ENCODE measurements around the gene RIC1.
A peak's percentile ranks its signal among the peaks of the same experiment; 100 is the strongest.
"Not testable (repeated sequence)": the region's sequence is repeated elsewhere in the genome, so short reads cannot be mapped to it uniquely, and the experiment has no call there.

RIC1 gene

DNA sequence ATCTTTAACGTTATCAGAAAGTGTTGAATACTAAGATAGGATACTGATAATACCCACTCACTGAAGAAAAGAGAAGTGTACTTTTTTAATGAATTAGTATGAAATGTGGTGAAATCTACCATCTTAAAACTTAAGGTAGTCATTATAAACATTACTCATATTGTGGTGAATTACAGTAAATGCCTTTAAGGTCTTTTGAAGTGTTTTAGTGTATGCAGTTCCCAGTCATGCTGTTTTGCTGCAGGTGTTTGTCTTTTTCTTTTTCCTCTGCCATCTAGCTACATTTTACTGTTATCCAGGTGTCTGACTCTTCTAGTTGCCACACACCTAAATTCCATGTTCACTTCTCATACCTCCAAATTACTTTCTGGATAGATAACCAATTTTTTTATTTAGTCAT, 131.4 kb downstream of the RIC1 start:
- Mint-ChIP-seq H3K36me3 (ENCODE audit: low read depth) (peaks cover 42% of the 10 kb centered on the region), H3K27ac (no peak overlapping the region), H3K9me3 (no peaks in the 10 kb centered on the region), H3K4me3 (no peak overlapping the region), H3K27me3 (ENCODE audit: low read depth) (no peaks in the 10 kb centered on the region), H3K4me1 (ENCODE audit: low read depth) (peaks cover 23% of the 10 kb centered on the region)

DNA sequence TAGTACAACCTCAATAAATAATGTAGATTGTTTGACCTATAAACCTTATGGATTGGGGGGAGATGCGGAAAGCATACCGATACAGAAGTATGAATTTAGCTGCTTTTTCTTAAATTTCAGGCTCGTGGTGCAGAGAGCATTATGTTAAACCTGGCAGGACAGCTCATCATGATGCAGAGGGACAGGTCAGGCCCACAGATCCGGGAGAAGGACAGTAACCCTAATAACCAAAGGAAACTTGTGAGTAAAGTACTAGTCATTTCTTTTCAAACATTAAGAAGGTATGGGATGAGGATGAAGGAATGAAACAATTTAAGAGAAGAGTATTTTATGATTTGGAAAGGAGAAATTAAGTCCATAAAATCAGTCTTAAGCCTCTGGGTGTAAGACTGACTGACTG, 133.5 kb downstream of the RIC1 start:
- H3K27me3 Mint-ChIP-seq (ENCODE audit: low read depth), result no peaks in the 10 kb centered on the region
- H3K4me3 Mint-ChIP-seq, result no peak overlapping the region
- H3K9me3 Mint-ChIP-seq, result no peaks in the 10 kb centered on the region
- H3K27ac Mint-ChIP-seq, result no peak overlapping the region
- peaks cover 56% of the 10 kb centered on the region for H3K36me3 Mint-ChIP-seq (ENCODE audit: low read depth)
- H3K4me1 Mint-ChIP-seq (ENCODE audit: low read depth), result peaks cover 23% of the 10 kb centered on the region

DNA sequence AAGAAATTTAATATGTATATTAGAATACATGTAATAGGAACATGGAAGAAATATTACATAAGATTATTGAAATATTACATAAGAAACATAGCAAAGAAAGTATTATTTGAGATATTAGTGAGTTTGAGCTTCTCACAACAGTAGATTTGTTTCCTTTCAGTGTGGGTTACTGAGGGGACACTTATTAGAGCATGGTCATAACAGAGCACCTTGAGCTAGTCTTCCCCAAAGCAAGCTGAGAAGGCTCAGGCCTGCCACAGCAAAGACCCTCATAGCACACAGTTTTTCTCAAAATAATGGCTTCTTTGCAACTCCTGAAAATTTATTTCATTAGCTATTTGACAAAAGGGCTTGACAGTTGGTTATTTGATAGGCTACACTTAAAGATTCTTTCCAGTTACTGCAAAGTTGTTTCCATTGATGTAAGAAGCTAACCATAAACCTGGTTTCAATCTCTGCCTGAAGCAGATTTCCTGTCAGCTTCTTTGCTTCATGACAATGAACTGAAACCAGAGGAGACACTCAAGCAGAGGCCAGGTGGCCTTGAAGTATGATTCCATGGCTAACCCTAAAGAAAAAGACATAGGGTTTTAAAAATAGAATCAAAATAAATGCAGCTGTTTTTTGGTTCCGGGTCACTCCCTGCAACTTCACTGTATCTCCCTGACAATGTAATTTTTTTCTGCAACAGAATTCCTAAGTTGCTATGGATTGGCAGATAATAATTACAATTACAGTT, 135.4 kb downstream of the RIC1 start:
- peaks cover 54% of the 10 kb centered on the region for H3K36me3 Mint-ChIP-seq (ENCODE audit: low read depth)
- no peak overlapping the region for H3K4me3 Mint-ChIP-seq
- peak overlapping the region; percentile 45 for H3K27ac Mint-ChIP-seq
- H3K27me3 Mint-ChIP-seq (ENCODE audit: low read depth), result no peaks in the 10 kb centered on the region
- no peaks in the 10 kb centered on the region for H3K9me3 Mint-ChIP-seq
- H3K4me1 Mint-ChIP-seq (ENCODE audit: low read depth), result peaks cover 25% of the 10 kb centered on the region

DNA sequence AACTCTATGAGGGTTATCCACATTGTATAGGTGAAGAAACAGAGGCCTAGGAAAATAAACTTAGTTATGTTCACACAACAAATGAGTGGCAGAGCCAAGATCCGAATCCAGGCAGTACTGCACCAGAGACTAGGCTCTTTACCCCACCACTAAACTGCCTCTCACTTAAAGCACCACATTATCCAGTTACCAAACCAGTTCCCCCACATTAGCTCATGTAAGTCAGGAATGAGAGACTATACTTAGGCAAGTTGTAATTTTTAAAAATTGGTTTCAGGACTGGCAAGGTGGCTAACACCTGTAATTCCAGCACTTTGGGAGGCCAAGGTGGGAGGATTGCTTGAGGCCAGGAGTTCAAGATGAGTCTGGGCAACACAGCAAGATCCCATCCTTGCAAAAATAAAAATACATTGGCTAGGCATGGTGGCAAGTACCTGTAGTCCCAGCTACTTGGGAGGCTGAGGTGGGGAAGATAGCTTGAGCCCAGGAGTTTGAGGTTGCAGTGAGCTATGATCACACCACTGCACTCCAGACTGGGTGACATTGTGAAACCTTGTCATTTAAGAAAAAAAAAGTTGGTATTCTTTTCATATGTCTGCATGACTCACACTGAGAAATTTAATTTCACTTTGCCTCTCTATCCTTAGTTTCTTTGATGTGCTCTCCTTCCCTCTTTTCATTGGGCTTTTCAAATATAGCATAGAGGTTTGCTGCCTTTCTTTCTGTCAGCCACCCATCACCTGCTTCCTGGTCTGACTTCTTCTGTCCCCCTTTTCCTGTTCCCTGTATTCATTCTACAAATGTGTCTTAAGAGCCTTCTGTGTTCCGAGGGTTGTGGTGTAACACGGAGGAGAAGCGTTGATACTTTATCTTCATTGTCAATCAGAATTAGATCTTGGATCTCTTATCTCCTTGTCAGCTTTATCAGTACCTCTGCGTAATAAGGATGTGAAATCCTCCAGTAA, 139.3 kb downstream of the RIC1 start:
- H3K36me3 Mint-ChIP-seq (ENCODE audit: low read depth), result peaks cover 57% of the 10 kb centered on the region
- no peak overlapping the region for H3K4me3 Mint-ChIP-seq
- H3K9me3 Mint-ChIP-seq, result no peaks in the 10 kb centered on the region
- H3K27ac Mint-ChIP-seq, result peak overlapping the region; percentile 10
- peaks cover 18% of the 10 kb centered on the region for H3K4me1 Mint-ChIP-seq (ENCODE audit: low read depth)
- no peaks in the 10 kb centered on the region for H3K27me3 Mint-ChIP-seq (ENCODE audit: low read depth)

DNA sequence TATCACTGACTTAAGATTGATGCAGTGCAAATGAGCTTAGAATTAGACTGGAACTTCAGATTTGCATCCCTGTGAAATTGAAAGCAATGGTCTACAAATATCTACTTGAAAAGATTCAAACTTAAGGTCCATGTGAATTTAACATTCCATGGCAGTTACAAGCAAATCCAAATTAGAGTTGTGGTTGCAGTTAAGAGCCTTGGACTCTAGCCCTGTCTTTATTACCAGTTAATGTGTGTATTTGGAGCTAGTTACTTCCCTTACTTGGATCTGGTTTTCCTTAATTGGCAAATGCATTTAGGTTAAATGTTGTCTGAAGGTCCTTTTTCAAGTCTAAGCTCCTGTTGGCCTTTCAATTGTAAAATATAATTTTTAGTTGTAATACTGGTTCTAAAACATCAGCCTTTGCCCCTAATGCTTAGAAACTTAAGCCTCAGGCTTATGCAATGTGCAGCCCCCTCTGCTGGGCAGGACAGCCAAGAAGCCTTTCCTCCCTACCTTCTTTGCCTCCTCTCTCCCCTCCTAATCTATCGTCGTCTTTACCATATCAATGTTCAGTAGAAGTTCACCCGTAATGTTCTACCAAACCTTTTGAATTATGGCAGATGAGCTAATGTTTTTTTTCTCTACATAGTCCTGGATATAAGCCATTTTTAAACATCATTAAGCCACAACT, 144.6 kb downstream of the RIC1 start:
- no peak overlapping the region for H3K4me3 Mint-ChIP-seq
- no peaks in the 10 kb centered on the region for H3K27me3 Mint-ChIP-seq (ENCODE audit: low read depth)
- H3K9me3 Mint-ChIP-seq, result peaks cover 6% of the 10 kb centered on the region
- no peak overlapping the region for H3K27ac Mint-ChIP-seq
- peaks cover 47% of the 10 kb centered on the region for H3K36me3 Mint-ChIP-seq (ENCODE audit: low read depth)
- peaks cover 9% of the 10 kb centered on the region for H3K4me1 Mint-ChIP-seq (ENCODE audit: low read depth)

DNA sequence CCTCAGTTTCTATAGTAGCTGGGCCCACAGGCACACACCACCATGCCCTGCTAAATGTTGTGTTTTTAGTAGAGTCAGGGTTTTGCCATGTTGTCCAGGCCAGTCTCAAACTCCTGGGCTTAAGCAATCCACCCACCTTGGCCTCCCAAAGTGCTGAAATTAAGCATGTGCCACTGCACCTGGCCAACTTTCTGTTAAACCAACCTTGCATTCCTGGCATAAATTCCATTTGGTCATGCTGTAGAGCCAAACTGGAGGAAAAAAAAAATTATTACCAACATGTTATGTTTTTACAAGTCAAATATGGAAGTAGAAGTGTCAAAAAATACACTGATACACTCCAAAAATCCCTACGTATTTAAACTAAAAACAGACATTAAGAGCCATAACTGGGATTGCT, 149.9 kb downstream of the RIC1 start:
- peaks cover 71% of the 10 kb centered on the region for H3K36me3 Mint-ChIP-seq (ENCODE audit: low read depth)
- peaks cover 47% of the 10 kb centered on the region for H3K9me3 Mint-ChIP-seq
- no peak overlapping the region for H3K4me3 Mint-ChIP-seq

DNA sequence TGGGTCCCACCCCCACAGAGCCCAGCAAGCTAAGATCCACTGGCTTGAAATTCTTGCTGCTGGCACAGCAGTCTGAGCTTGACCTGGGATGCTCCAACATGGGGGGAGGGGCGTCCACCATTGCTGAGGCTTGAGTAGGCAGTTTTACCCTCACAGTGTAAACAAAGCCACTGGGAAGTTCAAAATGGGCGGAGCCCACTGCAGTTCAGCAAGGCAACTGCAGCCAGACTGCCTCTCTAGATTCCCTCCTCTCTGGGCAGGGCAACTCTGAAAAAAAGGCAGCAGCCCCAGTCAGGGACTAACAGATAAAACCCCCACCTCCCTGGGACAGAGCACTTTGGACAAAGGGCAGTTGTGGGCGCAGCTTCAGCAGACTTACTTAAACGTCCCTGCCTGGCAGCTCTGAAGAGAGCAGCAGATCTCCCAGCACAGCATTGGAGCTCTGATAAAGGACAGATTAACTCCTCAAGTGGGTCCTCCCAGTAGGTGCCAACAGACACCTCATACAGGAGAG, 150.9 kb downstream of the RIC1 start:
- H3K4me3 Mint-ChIP-seq, H3K27ac Mint-ChIP-seq: not testable (repeated sequence)
- H3K9me3 Mint-ChIP-seq, result peaks cover 47% of the 10 kb centered on the region

More for the DNA sequence above, 149.9 kb downstream of the RIC1 start:
- Mint-ChIP-seq H3K27me3 (ENCODE audit: low read depth) (no peaks in the 10 kb centered on the region), H3K27ac (no peak overlapping the region), H3K4me1 (ENCODE audit: low read depth) (peaks cover 4% of the 10 kb centered on the region)

DNA sequence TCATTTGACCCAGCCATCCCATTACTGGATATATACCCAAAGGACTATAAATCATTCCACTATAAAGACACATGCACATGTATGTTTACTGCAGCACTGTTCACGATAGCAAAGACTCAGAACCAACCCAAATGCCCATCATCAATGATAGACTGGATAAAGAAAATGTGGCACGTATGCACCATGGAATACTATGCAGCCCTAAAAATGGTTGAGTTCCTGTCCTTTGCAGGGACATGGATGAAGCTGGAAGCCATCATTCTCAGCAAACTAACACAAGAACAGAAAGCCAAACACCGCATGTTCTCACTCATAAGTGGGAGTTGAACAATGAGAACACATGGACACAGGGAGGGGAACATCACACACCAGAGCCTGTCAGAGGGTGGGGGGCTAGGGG, 154.5 kb downstream of the RIC1 start:
- Mint-ChIP-seq H3K36me3 (ENCODE audit: low read depth) (peaks cover 90% of the 10 kb centered on the region), H3K9me3 (peaks cover 42% of the 10 kb centered on the region)
- H3K27ac Mint-ChIP-seq; H3K27me3 Mint-ChIP-seq (ENCODE audit: low read depth); H3K4me3 Mint-ChIP-seq; H3K4me1 Mint-ChIP-seq (ENCODE audit: low read depth): not testable (repeated sequence)

More for the DNA sequence above, 150.9 kb downstream of the RIC1 start:
- H3K27me3 Mint-ChIP-seq (ENCODE audit: low read depth); H3K4me1 Mint-ChIP-seq (ENCODE audit: low read depth): not testable (repeated sequence)
- peaks cover 73% of the 10 kb centered on the region for H3K36me3 Mint-ChIP-seq (ENCODE audit: low read depth)

DNA sequence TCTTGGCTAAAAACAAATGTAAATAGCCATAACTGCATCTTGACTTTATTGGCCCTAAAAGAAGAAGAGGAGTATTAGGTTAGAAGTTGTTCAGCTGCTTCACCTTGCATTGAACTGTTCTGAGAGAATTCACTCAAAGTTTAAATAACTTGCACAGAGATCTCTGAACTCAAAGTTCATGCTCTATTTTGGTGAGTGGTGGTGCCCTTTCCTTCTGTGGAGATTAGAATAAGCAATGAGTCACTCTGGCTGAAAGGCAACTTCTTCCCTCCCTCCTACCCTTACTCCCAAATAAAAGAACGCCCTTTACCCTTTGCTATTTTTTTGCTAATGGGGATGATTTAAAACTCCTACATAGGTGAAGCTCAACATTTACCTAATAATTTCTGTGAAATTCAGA, 155.1 kb downstream of the RIC1 start:
- Mint-ChIP-seq H3K27ac (no peak overlapping the region), H3K4me1 (ENCODE audit: low read depth) (peaks cover 10% of the 10 kb centered on the region), H3K36me3 (ENCODE audit: low read depth) (peaks cover 90% of the 10 kb centered on the region), H3K9me3 (peaks cover 37% of the 10 kb centered on the region), H3K27me3 (ENCODE audit: low read depth) (no peaks in the 10 kb centered on the region), H3K4me3 (no peak overlapping the region)

DNA sequence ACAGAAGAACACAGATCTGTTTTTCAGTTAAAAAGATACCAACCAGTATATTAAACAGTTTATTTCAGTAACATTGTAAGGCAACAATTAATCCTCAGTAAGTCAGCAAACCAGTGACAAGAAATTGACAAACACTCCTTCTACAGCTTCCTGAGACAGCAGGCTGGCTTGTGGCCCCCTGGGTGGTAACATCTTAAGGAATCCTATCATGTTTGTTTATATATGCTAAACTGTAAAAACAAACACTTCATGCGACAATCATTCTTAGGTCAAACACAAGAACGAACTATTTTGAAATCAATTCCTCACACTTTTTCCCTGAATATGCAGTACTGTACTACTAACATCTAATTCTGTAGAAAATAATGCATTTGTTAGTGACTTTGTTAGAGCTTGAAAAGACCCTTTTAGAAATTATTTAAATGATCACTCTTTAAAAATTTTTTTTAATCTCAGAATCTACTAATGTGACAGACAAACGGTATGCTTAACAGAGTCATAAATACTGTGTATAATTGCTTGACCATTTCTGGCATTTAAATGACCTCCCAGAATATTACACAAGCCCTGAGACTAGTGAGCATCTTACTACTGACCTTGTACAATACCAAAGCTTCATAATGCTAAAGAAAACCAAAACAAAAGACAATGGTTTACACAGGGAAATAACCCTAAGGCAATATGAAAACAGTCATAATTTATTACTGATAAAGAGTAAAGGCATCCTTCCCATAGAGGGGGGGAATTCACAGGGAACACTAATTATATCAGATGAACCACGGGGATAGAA, 155.8 kb downstream of the RIC1 start:
- no peak overlapping the region for H3K4me3 Mint-ChIP-seq
- no peaks in the 10 kb centered on the region for H3K27me3 Mint-ChIP-seq (ENCODE audit: low read depth)
- peaks cover 10% of the 10 kb centered on the region for H3K4me1 Mint-ChIP-seq (ENCODE audit: low read depth)
- no peak overlapping the region for H3K27ac Mint-ChIP-seq
- peaks cover 90% of the 10 kb centered on the region for H3K36me3 Mint-ChIP-seq (ENCODE audit: low read depth)
- H3K9me3 Mint-ChIP-seq, result peaks cover 36% of the 10 kb centered on the region

DNA sequence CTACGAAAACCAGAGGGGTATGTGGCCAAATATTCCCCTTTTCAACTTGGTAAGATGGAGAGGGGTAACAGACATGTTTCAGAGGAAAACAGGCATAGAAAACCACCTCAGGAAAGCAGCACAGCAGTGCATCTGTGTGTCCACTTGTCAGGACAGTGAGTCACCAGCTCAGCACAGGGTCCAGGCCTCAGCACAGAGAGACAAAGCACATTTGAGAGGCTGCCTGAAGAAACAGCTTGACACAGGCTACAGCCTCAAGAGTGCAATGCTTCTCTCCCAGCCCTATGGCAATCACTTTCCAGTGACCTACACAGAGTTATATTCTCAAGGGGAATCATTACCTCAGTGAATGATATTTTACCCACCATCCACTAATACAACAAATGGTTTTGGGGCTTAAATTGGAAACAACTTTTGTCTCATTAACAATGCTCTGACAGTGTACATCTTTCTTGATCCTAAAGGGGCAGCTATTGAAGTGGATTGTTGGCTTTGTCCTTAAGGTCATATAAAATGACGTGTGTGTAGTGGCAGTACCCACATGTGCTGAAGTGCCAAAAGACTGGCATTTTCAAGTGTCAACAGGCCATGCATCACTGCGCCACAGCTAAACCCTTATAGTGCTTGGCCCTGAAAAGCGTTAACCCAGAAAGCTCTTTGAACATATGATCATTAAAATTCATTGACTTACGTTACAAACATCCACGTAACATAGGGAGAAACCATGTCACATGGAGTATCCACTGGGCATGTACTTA, 157.6 kb downstream of the RIC1 start:
- H3K36me3 Mint-ChIP-seq (ENCODE audit: low read depth), result peaks cover 90% of the 10 kb centered on the region
- H3K27ac Mint-ChIP-seq, result no peak overlapping the region
- no peak overlapping the region for H3K4me3 Mint-ChIP-seq
- no peaks in the 10 kb centered on the region for H3K27me3 Mint-ChIP-seq (ENCODE audit: low read depth)
- H3K9me3 Mint-ChIP-seq, result peaks cover 20% of the 10 kb centered on the region
- H3K4me1 Mint-ChIP-seq (ENCODE audit: low read depth), result peaks cover 15% of the 10 kb centered on the region

DNA sequence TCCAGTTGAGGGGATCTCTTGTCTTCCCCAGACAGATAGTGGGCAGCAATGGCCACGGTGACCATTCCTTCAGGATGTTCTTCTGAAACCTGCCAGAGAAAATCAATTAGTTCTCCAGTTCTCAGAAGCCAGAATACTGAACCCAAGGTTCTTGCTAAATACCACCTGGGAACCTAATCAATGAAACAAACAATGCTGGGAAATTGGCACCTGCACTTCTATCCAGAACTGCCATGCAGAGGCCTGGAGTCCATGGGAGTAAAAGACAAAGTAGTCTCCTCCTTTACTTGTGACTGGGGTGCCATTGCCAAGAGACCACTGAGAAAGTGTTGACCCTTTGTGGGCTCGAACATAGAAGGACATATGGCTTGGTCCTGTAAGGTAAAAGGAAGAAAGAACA, 158.3 kb downstream of the RIC1 start:
- no peak overlapping the region for H3K27ac Mint-ChIP-seq
- H3K4me1 Mint-ChIP-seq (ENCODE audit: low read depth), result peaks cover 21% of the 10 kb centered on the region
- peaks cover 90% of the 10 kb centered on the region for H3K36me3 Mint-ChIP-seq (ENCODE audit: low read depth)
- H3K4me3 Mint-ChIP-seq, result no peak overlapping the region
- H3K27me3 Mint-ChIP-seq (ENCODE audit: low read depth), result no peaks in the 10 kb centered on the region
- peaks cover 13% of the 10 kb centered on the region for H3K9me3 Mint-ChIP-seq

DNA sequence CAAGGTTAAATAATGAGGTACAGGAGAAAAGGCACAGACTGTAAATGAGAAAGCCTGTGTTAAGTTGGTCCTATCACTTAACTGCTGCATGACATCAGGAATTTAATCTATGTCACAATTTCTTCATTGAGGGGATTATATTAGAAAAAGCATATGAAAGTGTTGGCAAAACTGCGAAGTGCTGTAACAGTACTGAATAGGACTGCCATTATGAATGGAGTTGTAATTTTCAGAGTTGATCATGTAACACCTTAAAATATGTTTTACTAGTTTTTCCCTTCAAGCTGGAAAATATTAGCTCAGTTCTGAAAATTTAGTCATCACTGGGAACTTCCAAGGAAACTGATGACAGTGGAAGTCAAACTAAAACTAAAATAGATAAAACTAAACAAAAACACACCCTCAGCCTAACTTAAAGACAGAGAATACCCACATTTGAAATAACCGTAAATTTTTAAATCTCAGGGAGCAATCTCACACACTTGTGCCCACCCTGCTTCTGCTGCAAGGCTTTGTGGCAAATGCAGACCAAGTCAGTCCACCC, 158.9 kb downstream of the RIC1 start:
- Mint-ChIP-seq H3K27me3 (ENCODE audit: low read depth) (no peaks in the 10 kb centered on the region), H3K4me3 (no peak overlapping the region), H3K27ac (no peak overlapping the region), H3K9me3 (peaks cover 7% of the 10 kb centered on the region), H3K36me3 (ENCODE audit: low read depth) (peaks cover 87% of the 10 kb centered on the region), H3K4me1 (ENCODE audit: low read depth) (peaks cover 22% of the 10 kb centered on the region)
